Muscle of arm (tissue), 12 donors: ENCODE results near the gene CTRB2. TPM values are rescaled to one million over a fixed set of nuclear protein-coding genes. Genes with fewer than 3 reads are reported as not detected.
"Not testable (repeated sequence)": the region's sequence is repeated elsewhere in the genome, so short reads cannot be mapped to it uniquely, and the experiment has no call there.

Experiments
- DNase-seq: peaks from one replicate; pipeline ENCODE4 v3.0.0-alpha.2; 2013
- polyA plus RNA-seq, 12 donors: library from polyadenylated mRNA; unstranded; fragments of 120-200 nt; gene quantifications; one replicate each; pipeline ENCODE4 v1.2.1, GENCODE V29; 2013; ENCODE audit not compliant: insufficient read length in 12 of 12

The CTRB2 gene
- polyA plus RNA-seq, 12 donors = 0.17 to 0.85 (median 0.44) TPM; not detected in 6

DNA sequence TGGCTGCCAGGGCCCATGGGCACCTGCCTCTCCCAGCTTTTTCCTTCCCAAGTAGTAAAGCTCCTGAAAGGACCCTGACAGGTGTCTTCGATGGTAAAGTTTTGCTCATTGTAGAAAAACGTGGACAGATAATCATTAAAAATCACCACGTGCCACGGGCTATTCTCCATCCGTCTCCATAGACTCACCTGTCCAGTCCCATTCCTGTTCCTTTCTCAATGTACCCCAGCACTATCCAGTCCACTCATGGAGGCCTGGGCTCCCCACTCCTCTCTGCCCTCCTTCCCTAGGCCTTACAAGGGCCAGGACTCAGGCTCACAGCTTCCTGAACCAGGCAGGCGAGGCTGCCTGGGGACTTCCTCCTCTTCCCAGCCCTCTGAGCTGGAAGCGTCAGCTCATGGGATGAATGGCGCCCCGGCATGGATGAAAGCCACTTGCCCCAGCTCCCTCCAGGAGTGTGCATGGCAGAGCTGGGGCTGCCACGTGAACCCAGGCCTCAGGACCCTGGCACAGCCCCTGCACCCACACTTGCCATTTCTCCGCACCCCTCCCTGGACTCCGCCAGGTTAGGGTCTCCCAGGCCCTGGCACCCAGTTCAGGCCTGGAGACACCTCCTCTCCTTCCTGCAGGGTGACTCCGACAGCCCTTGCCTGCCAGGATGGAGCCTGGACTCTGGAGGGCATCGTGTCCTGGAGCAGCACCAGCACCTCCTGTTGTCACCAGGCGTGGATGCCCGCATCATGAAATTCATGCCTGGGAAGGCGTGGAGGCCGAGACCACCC is 20.6 kb upstream of the CTRB2 start:
- DNase-seq = no peak

DNA sequence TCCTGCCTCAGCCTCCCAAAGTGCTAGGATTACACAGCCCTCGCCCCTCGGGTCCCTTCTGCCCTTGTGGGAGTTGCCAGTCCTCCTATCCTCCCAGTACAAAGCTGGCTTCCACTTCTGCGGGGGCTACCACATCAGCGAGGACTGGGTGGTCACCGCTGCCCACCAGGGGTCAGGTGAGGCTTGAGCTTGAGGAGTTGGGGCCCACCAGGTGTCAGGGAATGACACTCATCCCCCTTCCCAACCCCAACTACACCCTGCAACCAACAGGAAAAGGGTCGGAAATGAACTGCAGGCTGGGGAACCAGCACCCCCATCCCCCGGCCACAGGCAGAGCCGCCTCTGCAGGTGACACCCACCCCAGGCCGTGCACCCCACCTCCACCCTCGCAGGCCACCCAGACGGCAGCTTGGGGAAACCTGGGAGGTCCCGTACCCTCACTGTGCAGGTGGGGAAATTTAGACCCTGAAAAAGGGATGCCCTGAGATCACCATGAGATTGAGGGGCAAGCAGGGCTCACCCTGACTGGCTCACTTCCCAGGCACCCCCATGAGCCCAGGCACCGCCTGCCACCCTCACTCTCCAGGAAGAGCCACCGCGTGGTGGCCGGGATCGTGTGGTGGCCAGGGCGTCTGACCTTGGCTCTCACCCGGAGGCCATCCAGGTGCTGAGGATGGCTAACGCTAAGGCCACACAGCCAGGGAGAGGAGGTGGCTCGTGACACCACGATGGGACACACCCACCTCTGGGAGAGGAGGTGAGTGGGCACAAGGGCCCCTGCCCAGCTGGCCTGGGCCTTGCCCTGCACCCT is 19.8 kb upstream of the CTRB2 start:
- DNase-seq = no peak

DNA sequence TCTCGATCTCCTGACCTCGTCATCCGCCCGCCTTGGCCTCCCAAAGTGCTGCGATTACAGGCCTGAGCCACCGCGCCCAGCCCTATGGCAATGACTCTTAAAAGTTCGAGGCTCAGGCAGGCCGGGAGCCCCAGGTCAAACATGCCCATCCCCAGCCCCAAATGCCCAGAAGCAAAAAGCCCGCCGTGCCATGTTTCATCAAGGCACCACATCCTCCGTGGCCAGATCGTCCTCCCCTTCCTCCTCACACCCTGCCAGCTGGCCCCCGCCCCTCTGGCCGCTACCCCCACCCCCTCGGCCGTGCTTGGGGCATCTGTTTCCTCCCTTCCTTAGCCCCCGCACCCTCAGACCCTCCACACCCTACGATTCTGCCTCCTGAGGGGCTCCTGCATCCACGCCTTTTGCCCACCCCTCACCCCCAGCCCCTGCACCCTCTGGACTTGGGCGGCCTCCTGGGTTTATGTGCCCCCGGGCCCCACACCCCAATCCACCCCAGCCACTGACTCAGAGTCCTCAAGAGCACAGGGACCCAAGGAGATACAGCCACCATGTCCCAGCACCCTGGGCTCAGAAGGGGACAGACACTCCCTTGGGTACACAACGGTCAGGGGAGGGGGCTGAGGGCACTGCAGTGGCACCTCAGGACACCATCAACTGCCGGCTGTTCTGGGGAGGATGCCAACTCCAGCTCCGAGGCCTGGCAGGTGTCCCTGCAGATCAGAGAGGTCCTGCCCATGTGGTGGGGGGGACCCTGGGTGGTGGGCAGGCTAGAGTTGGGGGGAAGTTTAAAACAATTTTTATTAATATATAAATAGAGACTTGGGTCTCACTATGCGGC is 18.9 kb upstream of the CTRB2 start:
- DNase-seq = no peak

DNA sequence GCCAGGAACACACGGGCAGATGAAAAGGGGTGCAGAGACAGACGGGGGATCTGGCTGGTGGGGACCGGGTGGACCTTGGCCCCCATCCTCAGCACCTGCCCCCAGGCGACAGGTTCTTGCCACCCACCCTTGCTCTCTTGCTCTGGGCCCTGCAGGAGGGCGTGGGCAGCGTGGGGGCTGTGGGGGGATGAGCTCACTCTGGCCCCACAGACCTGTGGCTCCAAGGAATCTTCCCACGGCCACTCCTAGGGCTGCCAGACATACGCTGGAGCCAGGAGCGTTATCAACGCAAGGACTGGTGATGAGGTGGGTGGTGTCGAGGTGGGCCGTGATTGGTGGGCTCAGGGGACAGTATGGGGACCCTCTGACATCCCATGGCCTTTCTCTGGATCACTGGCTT is 18.1 kb upstream of the CTRB2 start:
- no peak for DNase-seq

DNA sequence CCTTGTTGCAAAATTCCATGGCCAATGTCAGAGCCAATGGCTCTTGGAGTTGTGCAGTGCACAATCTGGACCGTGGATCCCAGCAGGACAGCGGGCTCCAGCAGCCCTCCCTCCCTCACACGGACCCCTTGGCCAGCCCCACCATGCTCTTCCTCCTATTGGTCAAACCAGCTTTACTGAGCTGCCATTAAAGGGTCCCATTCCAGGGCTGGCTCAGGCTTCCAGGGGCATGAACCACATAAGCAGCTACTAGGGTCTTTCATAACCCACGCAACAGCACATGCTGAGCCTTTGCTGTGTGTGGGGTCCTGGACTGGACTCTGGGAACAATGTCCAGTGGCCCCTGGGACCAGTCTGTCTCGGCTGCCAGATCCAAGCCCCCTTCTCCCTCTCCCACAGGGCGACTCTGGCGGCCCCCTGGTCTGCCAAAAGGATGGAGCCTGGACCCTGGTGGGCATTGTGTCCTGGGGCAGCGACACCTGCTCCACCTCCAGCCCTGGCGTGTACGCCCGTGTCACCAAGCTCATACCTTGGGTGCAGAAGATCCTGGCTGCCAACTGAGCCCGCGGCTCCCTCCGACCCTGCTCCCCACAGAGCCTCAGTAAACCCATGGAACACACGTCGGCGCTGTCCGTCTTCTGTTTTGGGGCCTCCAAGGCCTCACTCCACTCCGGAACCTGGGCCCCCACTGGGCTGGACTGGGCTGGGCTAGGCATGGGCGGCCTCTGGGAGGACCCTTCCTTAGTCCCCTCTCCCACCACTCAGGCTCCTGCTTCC is 17.5 kb upstream of the CTRB2 start:
- DNase-seq = no peak

DNA sequence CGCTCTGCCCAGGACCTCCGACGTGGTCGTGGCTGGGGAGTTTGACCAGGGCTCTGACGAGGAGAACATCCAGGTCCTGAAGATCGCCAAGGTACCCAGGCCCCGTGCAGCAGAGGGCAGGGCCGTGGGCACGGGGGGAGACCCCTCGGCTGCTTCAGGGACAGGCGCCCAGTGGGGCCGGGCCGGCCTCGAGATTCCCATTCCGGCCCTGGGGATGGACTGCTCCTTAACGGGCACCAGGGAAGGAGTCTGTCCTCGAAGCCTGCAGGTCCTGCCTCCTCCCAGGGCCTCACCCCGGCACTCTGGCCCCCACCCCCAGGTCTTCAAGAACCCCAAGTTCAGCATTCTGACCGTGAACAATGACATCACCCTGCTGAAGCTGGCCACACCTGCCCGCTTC is 16.2 kb upstream of the CTRB2 start:
- DNase-seq = not testable (repeated sequence)

DNA sequence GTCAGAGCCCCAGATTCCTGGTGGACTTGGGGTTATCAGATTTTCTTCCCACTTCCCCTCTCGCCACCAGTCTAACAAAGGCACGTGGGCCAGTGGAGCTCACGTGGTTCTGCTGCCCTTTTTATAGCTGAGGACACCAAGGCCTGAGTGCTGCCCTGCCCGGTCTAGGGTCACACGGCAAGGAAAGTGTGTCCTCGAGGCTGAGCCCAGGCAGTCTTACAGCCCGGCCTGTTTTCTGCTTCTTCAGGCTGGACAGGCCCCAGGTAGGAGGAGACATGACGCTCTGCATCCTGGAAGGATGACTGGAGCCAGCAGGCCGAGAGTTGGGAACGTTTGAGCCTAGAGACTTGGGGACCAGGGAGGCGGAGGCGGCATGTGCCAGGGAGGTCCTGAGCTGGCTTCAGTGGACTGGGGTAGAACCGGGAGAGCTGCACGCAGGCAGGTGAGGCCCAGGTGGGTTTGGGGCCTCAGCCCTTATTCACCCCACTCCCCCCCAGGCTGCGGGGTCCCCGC is 15.4 kb upstream of the CTRB2 start:
- peak; percentile 84 for DNase-seq

DNA sequence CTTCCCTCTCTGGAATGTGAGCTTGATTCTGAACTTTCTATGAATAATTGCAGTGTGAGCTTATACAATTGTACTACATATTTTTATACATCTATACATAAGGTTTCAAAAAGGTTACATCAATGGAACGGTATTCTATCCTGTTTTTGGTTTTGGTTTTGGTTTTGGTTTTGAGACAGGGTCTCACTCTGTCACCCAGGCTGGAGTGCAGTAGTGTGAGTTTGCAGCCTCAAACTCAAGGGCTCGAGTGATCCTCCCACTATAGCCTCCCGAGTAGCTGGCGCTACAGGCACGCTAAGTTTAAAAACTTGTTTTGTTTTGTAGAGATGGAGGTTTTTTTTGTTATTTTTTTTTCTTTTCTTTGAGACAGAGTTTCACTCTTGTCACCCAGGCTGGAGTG is 12.9 kb upstream of the CTRB2 start:
- DNase-seq = no peak

DNA sequence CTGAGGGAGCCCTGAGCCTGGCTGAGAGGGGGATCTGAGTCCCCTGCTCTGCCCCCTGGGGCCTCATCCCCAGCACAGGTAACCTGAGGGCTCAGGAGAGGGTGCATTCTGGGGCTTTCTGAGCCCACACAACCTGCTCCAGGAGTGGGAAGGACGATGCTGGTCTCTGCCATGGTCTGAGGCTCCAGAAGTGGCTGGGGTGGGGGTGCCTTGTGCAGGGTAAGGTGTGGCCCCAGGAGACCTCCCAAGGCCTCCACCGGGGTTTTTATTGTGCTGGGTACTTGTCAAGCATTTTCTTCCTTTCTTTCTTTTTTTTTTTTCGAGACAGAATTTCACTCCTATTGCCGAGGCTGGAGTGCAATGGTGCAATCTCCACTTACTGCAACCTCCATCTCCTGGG is 12.1 kb upstream of the CTRB2 start:
- DNase-seq = no peak

DNA sequence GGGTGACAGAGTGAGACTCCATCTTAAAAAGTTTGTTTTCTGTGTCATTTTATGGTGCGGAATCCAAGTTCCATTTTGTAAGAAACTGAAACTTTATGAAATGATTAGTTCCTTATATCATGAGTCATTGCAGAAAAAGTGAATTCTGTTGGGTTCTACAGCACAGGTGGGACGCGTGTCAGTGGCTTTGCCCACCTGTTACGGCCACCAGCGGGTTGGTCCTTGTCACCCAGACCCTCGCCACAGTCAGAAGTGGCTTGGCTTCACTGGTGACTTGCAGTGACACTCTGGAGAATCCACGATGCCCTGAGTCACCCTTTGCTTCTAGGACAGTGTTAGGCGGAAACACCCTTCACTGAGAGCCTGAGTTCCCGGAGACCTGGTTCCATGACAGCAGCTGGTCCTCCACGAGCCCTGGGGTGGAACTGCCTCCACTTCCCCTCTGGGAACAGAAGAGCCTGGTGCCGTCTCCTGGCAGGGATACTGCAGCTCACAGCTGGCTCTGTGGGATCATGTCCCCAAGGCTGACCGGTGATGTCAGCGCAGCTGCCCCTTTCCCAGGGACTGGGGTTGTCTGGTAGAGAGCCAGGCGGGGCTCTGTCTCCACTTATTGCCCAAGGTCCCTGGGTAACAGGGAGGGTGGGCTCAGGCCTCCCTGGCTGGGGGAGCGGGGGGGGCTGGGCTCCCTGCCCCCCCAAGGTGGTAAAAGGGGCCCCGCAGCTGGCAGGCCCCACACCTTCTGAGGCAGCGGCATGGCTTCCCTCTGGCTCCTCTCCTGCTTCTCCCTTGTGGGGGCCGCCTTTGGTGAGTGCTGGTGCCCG is 11.5 kb upstream of the CTRB2 start, which contains the start of gene CTRB1:
Gene CTRB1 (plus strand): TSS at position 733 of the 821 bp plus-strand sequence. CDS start 20 bp downstream, at position 753.
- DNase-seq = no peak

DNA sequence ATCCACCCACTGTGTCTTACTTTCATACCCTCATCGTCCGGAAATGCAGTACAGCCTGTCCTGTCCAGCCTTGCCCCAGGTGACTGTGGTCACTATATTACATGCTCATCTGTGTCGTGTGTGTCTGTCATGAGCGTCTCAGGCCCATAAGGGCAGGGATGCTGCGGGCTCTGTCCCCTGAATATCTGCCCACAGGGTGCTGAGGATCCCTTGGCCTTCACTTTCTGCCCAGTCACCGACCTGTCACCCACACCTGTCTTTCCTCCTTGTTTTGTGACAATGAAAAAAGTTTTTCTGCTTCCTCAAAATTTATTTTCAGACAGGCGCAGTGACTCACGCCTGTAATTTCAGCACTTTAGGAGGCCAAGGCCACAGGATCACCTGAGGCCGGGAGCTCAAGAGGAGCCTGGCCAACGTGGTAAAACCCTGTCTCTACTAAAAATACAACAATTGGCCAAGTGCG is 10.5 kb upstream of the CTRB2 start:
- no peak for DNase-seq

DNA sequence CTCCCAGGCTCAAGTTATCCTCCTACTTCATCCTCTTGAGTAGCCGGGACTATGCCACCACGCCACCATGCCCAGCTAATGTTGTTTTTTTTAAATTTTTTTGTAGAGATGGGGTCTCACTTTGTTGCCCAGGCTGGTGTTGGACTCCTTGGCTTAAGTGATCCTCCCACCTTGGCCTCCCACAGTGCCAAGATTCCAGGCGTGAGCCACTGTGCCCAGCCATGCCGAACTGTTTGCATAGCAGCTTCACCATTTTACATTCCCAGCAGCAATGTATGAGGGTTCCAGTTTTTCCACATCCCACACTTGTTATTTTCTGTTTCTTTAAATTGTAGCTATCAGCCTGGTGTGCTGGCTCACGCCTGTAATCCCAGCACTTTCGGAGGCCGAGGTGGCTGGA is 9.6 kb upstream of the CTRB2 start:
- DNase-seq = no peak

DNA sequence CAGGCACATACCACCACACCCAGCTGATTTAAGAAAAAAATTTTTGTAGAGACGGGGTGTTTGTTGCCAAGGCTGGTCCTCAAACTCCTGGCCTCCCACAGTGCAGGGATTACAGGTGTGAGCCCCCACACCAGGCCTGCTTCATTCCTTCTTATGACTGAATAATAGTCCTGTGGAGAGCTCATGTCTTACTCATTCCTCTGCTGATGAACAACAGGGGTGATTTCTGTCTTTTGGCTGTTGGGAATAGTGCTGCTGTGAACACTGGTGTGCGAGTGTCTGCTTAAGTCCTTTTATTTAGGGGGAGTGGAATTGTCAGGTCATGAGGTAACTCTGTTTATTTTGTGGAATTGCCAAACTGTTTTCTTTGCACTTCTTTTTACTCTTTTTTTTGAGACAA is 9.2 kb upstream of the CTRB2 start:
- no peak for DNase-seq

DNA sequence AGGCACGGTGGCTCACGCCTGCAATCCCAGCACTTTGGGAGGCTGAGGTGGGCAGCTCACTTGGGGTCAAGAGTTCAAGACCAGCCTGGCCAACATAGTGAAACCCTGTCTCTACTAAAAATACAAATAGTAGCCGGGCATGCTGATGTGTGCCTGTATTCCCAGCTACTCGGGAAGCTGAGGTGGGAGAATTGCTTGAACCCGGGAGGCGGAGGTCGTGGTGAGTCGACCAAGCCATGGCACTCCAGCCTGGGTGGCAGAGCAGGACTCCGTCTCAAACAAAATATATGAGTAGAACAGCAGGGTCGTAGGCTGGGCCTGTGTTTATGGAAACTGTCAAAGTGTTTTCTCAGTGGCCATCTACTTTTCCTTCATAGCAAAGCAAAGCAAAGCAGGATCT is 4.3 kb upstream of the CTRB2 start:
- DNase-seq = not testable (repeated sequence)

DNA sequence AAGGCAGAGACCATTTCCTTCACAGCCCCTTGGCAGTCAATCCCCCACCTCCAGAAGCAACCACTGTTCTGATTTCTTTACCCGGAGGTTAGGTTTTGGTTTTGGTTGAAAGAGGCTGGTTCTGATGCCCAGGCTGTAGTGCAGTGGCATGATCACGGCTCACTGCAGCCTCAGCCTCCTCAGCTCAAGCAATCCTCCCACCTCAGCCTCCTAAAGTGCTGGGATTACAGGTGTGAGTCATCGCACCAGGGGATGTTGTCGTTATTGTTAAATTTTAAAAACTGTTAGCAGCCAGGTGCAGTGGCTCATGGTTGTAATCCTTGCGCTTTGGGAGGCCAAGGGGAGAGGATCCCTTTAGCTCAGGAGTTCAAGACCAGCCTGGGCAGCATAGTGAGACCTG is 3.0 kb upstream of the CTRB2 start:
- DNase-seq = no peak

DNA sequence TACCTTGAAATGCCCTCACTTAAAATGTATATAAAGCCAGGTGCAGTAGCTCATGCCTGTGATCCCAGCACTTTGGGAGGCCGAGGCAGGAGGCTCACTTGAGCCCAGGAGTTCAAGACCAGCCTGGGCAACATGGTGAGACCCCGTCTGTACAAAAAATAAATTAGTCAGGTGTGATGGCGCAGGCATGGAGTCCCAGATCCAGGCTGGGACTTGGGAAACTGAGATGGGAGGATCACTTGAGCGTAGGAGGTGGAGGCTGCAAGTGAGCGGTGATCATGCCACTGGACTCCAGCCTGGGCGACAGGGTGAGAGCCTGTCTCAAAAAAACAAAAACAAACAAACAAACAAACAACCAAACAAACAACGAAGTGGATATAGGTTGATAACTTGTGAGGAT is 2.6 kb upstream of the CTRB2 start:
- not testable (repeated sequence) for DNase-seq

DNA sequence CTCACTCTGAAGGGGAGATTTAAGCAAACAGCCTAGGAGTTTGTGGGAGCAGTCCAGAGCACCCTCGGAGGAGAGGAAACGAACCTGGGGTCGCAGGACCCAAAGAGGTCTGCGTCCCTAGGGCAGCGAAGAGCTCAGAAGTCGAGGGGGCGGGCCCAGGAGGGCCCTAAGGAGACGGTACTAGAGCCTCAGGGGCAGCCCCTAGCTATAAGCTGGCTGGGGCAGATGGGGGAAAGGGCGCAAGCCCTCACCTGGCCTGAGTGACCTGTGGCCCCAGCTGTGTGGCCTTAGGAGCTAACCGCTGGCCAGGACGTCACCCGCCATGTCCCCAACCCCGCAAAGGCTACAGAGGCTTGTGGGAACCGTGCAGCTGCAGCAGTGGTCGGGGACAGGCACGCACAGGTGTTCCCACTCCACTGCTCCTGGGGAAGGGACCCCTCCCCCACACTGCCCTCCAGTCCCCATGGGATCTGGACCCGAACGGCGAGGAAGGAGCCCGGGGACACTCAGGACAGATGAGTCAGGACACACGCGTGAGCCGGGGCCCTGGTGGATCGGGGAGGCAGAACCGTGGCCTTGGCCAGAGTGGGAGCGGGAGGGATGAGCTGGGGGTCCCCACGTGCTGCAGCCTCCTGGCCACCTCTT is 2.0 kb upstream of the CTRB2 start:
- no peak for DNase-seq

DNA sequence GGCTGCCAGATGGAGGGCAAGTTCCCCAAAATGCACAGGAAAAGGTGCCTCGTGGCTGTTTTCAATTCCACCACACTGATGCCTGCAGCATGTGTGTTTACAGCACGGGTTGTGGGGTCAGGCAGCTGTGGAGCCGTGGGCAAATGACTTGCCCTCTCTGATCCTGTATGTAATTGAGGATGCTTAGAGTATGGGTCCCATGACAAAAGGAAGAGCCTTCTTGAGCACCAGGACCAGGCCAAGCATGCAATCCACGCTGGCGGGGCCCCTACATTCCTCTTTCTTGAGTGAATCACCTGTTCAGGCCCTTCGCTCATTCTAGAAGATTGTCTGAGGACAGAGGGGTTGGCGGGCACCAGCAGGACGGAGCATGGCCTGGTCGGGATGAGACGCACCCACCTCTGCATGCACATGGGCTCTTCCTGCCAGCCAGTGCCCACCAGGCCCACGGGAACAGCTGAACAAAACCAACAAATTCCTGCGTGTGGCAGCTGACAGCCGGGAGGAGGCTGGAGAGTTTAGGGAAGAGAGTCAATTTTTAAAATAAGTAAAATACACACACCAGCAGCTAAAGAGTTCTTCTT is 1.4 kb upstream of the CTRB2 start:
- no peak for DNase-seq

DNA sequence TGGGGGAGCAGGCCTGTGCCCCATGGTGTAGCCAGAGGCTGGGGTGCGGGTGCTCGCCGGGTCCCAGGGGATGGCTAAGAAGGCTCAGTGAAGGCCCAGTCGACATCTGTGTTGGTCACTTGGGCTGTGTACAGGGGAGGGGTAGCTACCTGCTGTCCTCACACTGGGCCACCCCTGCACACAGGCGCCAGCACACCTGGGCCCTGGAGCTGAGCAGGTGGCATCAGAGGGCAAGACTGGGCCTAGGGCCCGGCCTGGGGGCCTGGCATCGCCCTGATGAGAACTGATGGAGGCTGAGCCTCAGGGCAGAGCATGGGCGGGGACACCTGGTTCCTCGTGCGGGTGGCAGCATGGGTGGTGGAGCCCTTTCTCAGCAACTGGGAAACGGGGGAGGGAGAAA is 870 bp upstream of the CTRB2 start:
- DNase-seq = no peak
